Upper lobe of right lung (tissue), 1 donor: Measurements from ENCODE around the gene PKP3. TPM values are rescaled to one million over a fixed set of nuclear protein-coding genes. Genes with fewer than 3 reads are reported as not detected.
"Not testable (repeated sequence)": the region's sequence is repeated elsewhere in the genome, so short reads cannot be mapped to it uniquely, and the experiment has no call there.

ENCODE experiments used
- ATAC-seq: fragments of 200-7000 bp; cut with Tn5 transposase; one replicate; pipeline ENCODE4 v1.9.1; 2020; ENCODE audit warnings: mild to moderate bottlenecking, moderate library complexity
- DNase-seq: peaks from one replicate; pipeline ENCODE4 v3.0.0-alpha.2; 2020
- H3K27ac ChIP-seq: fragments of 200-600 bp; one replicate; pipeline ENCODE4 v1.8.0; 2022
- H3K27me3 ChIP-seq: fragments of 200-600 bp; one replicate; pipeline ENCODE4 v1.8.0; 2022; ENCODE audit warnings: mild to moderate bottlenecking
- H3K36me3 ChIP-seq: fragments of 200-600 bp; one replicate; pipeline ENCODE4 v1.8.0; 2022
- H3K4me1 ChIP-seq: fragments of 200-600 bp; one replicate; pipeline ENCODE4 v1.8.0; 2022
- H3K4me3 ChIP-seq: fragments of 200-600 bp; one replicate; pipeline ENCODE4 v1.8.0; 2022; ENCODE audit warnings: mild to moderate bottlenecking
- H3K9me3 ChIP-seq: fragments of 200-600 bp; one replicate; pipeline ENCODE4 v1.8.0; 2022
- CTCF ChIP-seq: fragments of 200-600 bp; IDR thresholded peaks from one replicate; pipeline ENCODE4 v1.8.0; 2022; ENCODE audit warnings: antibody characterized with exemption
- intact Hi-C: fragments of 100-400 bp; cut with DNase I; formaldehyde crosslinking; loops from one replicate; pipeline ENCODE4 v1.11.0; 2022
- total RNA-seq: library from RNA; stranded (reverse); fragmentation: NEBNext Ultra II Directional; extraction: Animal tissue kit (Norgen Biotek cat#: 25700); gene quantifications from one replicate; pipeline ENCODE4 v1.2.1, GENCODE V29; 2021
- donor health status: DM: no; HTN: yes; CAD: no; lungs with severe emphysema.

The PKP3 gene
- total RNA-seq, 1 donor from 2014 or later, result 40.4 TPM

- peaks cover 17% of the 10 kb centered on the region for H3K4me1 ChIP-seq
- no peaks in the 10 kb centered on the region for H3K36me3 ChIP-seq
- H3K4me3 ChIP-seq, result peak overlapping the region; percentile 65
- ATAC-seq, result peak; percentile 71
- H3K9me3 ChIP-seq, result no peaks in the 10 kb centered on the region
- peak; percentile 22 for TF ChIP-seq CTCF
- H3K27me3 ChIP-seq, result no peaks in the 10 kb centered on the region
- H3K27ac ChIP-seq, result peak overlapping the region; percentile 76
- peak; percentile 91 for DNase-seq
- intact Hi-C loops, result no loop called here
These were observed 13.0 kb downstream of the PKP3 start for GRCh38 chr11:406796-407650.

GRCh38 chr11:407651-408123 is 13.7 kb downstream of the PKP3 start:
- intact Hi-C loops, result no loop called here
- ATAC-seq (no peak), DNase-seq (no peak)
- Histone ChIP-seq H3K4me1 (peaks cover 17% of the 10 kb centered on the region), H3K27ac (peak overlapping the region; percentile 42), H3K9me3 (no peaks in the 10 kb centered on the region), H3K4me3 (no peak overlapping the region), H3K27me3 (no peaks in the 10 kb centered on the region), H3K36me3 (no peaks in the 10 kb centered on the region)
- TF ChIP-seq CTCF, result no peak

- TF ChIP-seq CTCF, result no peak
- no peaks in the 10 kb centered on the region for H3K36me3 ChIP-seq
- ATAC-seq (no peak), DNase-seq (peak; percentile 64)
- intact Hi-C loops, result no loop called here
- no peak overlapping the region for H3K27ac ChIP-seq
- no peaks in the 10 kb centered on the region for H3K27me3 ChIP-seq
- H3K9me3 ChIP-seq, result no peaks in the 10 kb centered on the region
- H3K4me1 ChIP-seq, result peaks cover 23% of the 10 kb centered on the region
- no peak overlapping the region for H3K4me3 ChIP-seq
These were observed 14.4 kb downstream of the PKP3 start for GRCh38 chr11:408154-409007.

GRCh38 chr11:409008-409599 is 15.1 kb downstream of the PKP3 start:
- H3K9me3 ChIP-seq, result no peaks in the 10 kb centered on the region
- TF ChIP-seq CTCF, result no peak
- no peaks in the 10 kb centered on the region for H3K27me3 ChIP-seq
- ATAC-seq (no peak), DNase-seq (no peak)
- H3K27ac ChIP-seq, result no peak overlapping the region
- no peak overlapping the region for H3K4me3 ChIP-seq
- no peaks in the 10 kb centered on the region for H3K36me3 ChIP-seq
- intact Hi-C loops, result no loop called here
- peaks cover 24% of the 10 kb centered on the region for H3K4me1 ChIP-seq

- intact Hi-C loops, result no loop called here
- peaks cover 24% of the 10 kb centered on the region for H3K4me1 ChIP-seq
- H3K27ac ChIP-seq, result no peak overlapping the region
These were observed 15.8 kb downstream of the PKP3 start for GRCh38 chr11:409600-410483.

GRCh38 chr11:410711-411110 is 16.7 kb downstream of the PKP3 start:
- DNase-seq, H3K4me3 ChIP-seq, H3K27ac ChIP-seq, H3K9me3 ChIP-seq, H3K36me3 ChIP-seq, H3K27me3 ChIP-seq, intact Hi-C loops, ATAC-seq: not testable (repeated sequence)
- H3K4me1 ChIP-seq, result peaks cover 28% of the 10 kb centered on the region

More at GRCh38 chr11:409600-410483, 15.8 kb downstream of the PKP3 start:
- DNase-seq, result no peak
- no peaks in the 10 kb centered on the region for H3K9me3 ChIP-seq
- H3K36me3 ChIP-seq, result no peaks in the 10 kb centered on the region
- H3K27me3 ChIP-seq, result no peaks in the 10 kb centered on the region
- ATAC-seq, result no peak
- no peak overlapping the region for H3K4me3 ChIP-seq
- TF ChIP-seq CTCF, result no peak

- H3K9me3 ChIP-seq, H3K27ac ChIP-seq, H3K36me3 ChIP-seq, H3K27me3 ChIP-seq, ATAC-seq, DNase-seq, H3K4me3 ChIP-seq, intact Hi-C loops: not testable (repeated sequence)
- H3K4me1 ChIP-seq, result peaks cover 25% of the 10 kb centered on the region
These were observed 17.5 kb downstream of the PKP3 start for GRCh38 chr11:411520-411919.
